Stimulated activated effector memory CD8-positive, alpha-beta T cell treated with anti-CD3 and anti-CD28 coated beads, Interleukin-12 subunit alpha, Interleukin-12 subunit beta, amount 100 ng/mL, for 72 hours (primary cell): Measurements from ENCODE around the gene KDM4B.

Source experiments
- ATAC-seq: fragments of 150-1000 bp; cut with Tn5 transposase; 2 replicates; pipeline ENCODE4 v1.10.0; 2021
- DNase-seq, 2 donors: peaks; one replicate each; pipeline ENCODE4 v3.0.0; 2021 to 2022; ENCODE audit warnings: low spot score in 2 of 2
- H3K27ac Mint-ChIP-seq: one replicate; pipeline ENCODE4 v1.8.0; 2022; ENCODE audit warnings: mild to moderate bottlenecking, mixed read lengths
- H3K36me3 Mint-ChIP-seq: one replicate; pipeline ENCODE4 v1.8.0; 2022; ENCODE audit warnings: mild to moderate bottlenecking, mixed read lengths
- H3K4me1 Mint-ChIP-seq: one replicate; pipeline ENCODE4 v1.8.0; 2022; ENCODE audit warnings: mixed read lengths
- H3K4me3 Mint-ChIP-seq: one replicate; pipeline ENCODE4 v1.8.0; 2022; ENCODE audit warnings: mild to moderate bottlenecking, mixed read lengths
- H3K9me3 Mint-ChIP-seq: one replicate; pipeline ENCODE4 v1.8.0; 2022; ENCODE audit warnings: mixed read lengths

Gene KDM4B

DNA sequence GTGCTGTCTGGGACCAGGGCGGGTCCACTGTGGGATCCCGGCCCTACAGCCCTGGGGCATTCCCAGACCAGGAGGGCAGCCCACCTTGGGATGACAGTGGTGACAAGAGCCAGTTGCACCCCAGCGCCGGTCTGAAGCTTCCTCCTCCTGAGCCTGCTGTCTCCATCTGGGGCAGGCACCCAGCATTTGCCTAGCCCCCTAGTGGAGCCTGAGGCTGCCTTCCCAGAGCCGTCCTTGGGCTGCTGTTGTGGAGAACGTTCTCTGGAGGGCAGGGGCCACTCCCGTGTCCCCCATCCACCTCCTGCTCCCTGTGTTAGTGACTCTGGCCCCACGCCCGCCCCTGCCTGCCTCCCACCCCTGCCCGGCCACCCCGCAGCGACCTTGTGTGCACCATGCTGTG, 148.5 kb downstream of the KDM4B start:
- Mint-ChIP-seq H3K36me3 (peaks cover 28% of the 10 kb centered on the region), H3K4me1 (peaks cover 20% of the 10 kb centered on the region), H3K4me3 (no peak overlapping the region), H3K9me3 (peaks cover 4% of the 10 kb centered on the region), H3K27ac (no peak overlapping the region)
- ATAC-seq, result no peak
- DNase-seq, result no peak

DNA sequence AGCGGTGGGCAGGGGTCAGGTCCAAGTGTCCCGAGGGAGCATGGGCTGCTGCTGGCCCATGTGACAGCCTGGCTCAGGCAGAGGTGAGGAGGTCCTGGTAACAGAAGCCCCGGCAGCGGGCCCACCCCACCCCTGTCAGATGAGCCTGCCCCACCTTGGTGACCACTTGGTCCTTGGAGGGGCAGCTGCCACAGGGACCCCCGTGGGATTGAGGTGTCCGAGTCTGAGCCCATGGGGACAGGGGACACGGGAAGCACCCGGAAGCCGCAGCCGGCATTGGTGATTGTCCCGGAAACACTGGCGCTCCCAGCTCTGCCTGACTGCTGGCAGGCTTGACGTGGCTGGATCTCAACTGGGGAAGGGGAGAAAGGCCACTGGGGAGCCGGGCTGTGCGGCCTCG, 149.1 kb downstream of the KDM4B start:
- Mint-ChIP-seq H3K4me1 (peaks cover 23% of the 10 kb centered on the region), H3K4me3 (no peak overlapping the region), H3K36me3 (peaks cover 29% of the 10 kb centered on the region), H3K27ac (peak overlapping the region; percentile 60), H3K9me3 (peaks cover 4% of the 10 kb centered on the region)
- ATAC-seq (no peak), DNase-seq (no peak)

DNA sequence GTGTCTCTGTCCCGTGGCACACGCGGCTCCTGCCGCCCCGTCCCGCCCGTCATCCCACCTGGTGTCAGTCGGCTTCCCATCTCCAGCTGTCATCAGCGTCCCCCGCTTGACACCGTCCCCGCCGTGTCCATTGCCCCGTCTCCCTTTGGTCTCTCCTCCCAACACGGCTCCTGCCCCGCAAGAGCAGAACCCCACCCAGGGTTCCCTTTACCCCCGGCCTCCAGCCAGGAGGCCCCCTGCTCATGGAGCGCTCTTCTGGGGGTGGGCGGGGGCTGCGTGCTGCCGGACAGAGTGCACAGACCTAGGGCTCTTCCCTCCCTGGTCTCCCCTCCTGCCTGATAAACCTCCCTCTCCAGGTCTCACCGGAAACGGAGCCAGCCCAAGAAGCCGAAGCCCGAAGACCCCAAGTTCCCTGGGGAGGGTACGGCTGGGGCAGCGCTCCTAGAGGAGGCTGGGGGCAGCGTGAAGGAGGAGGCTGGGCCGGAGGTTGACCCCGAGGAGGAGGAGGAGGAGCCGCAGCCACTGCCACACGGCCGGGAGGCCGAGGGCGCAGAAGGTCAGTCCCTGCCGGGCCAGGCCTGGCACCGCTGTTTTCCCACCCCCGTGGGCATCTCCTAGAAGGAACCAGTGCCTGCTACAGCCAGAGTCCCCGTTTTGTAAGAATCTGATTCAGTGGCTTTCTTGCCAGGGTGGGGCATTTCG, 150.5 kb downstream of the KDM4B start:
- Mint-ChIP-seq H3K36me3 (peaks cover 35% of the 10 kb centered on the region), H3K9me3 (peaks cover 4% of the 10 kb centered on the region), H3K27ac (no peak overlapping the region), H3K4me1 (peaks cover 23% of the 10 kb centered on the region), H3K4me3 (no peak overlapping the region)
- ATAC-seq (no peak), DNase-seq (no peak)

DNA sequence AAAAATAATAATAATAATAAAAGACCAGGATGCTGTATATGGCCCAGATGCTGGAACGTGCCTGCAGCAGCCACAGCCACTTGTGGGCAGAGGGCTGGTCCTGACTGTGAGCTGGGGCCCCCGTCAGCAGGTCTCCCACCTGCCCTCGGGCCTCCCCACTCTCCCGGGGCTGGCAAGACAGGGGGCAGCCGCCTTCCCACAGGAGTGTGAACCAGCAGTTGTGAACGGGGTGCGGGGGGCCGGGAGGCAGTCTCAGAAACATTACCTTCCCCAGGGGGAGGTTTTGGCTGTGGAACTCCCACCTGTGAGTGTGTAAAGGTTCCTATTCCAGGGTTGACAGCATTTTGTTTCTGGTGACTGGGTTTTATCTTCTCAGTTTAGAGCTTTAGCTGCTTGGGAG, 151.4 kb downstream of the KDM4B start:
- H3K27ac Mint-ChIP-seq, result no peak overlapping the region
- H3K36me3 Mint-ChIP-seq, result peaks cover 39% of the 10 kb centered on the region
- H3K9me3 Mint-ChIP-seq, result peaks cover 4% of the 10 kb centered on the region
- no peak for ATAC-seq
- DNase-seq, result no peak
- H3K4me3 Mint-ChIP-seq, result no peak overlapping the region
- H3K4me1 Mint-ChIP-seq, result peaks cover 23% of the 10 kb centered on the region

DNA sequence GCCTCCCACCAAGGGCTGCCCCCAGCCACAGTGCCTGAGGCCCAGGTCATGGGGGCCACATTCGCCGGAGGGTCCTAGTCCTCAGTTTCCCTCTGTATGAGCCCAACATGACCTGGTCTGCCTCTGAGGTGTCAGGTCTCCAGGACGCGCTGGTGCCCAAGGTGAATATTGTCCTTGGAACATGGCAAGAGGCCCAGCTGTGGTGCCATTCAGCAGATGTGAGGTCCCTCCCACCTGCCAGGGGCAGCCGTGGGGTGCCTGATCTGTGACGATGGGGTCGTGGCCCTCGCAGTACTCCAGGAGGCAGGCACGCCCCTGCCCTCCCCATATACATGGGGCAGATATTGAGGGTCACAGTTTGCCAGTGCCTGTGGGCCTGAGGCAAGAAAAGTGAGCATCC, 151.9 kb downstream of the KDM4B start:
- peaks cover 23% of the 10 kb centered on the region for H3K4me1 Mint-ChIP-seq
- peaks cover 35% of the 10 kb centered on the region for H3K36me3 Mint-ChIP-seq
- H3K9me3 Mint-ChIP-seq, result no peaks in the 10 kb centered on the region
- DNase-seq, result no peak
- H3K4me3 Mint-ChIP-seq, result no peak overlapping the region
- no peak for ATAC-seq
- no peak overlapping the region for H3K27ac Mint-ChIP-seq

DNA sequence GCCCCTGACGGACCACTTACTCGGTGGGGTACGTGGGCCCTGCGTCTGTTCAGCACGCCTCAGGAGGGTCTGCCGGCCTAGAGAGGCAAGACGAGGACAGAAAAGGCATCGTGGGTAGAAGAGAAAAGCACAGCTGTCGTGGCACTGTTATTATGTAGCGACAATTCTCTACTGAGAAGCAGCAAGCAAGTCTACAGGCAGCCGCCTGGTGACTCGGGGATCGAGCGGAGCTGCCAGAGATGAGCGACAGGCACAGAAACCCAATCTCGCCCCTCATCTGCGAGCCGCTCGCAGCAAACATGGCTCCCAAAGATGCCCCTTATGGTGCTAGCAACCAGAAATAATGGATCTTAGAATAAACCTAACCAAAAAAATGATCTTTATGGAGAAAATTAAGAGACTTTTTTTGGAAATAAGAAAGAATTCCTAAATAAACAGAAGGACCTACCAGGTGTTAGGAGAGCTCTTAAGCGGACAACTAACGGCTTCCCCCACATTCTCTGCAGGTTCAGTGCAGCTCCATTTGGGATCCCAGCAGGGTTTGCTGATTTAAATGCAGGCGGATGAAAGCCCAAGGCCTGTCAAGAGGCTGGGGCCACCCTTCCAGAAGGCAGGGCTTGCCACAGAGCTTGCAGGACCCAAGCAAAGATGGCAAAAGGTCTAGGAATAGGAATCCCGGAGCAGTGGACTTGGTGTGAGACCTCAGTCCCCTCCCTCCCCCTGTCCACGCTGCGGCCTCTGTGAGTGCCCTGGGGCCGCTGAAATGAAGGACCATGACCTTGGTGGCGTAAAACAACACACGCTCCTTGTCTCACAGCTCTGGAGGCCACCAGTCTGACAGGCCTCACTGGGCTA, 152.6 kb downstream of the KDM4B start:
- Mint-ChIP-seq H3K36me3 (peaks cover 32% of the 10 kb centered on the region), H3K27ac (peak overlapping the region; percentile 61), H3K4me3 (no peak overlapping the region), H3K4me1 (peaks cover 20% of the 10 kb centered on the region), H3K9me3 (no peaks in the 10 kb centered on the region)
- ATAC-seq, result no peak
- no peak for DNase-seq

DNA sequence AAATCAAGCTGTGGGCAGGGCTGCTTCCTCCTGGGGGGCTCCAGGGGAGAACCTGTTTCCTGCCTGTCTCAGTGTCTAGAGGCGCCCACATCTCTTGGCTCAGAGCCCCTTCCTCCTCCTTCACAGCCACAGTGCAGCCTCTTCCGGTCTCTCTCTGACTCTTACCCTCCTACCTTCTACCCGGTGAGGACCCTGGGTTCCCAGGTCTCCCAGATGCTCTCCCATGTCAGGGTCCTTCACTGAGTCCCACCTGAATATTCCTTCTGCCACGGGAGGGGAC, 153.1 kb downstream of the KDM4B start:
- DNase-seq (no peak), ATAC-seq (no peak)
- no peak overlapping the region for H3K4me3 Mint-ChIP-seq
- peak overlapping the region; percentile 61 for H3K27ac Mint-ChIP-seq
- peaks cover 17% of the 10 kb centered on the region for H3K4me1 Mint-ChIP-seq
- H3K36me3 Mint-ChIP-seq, result peaks cover 28% of the 10 kb centered on the region
- H3K9me3 Mint-ChIP-seq, result no peaks in the 10 kb centered on the region

DNA sequence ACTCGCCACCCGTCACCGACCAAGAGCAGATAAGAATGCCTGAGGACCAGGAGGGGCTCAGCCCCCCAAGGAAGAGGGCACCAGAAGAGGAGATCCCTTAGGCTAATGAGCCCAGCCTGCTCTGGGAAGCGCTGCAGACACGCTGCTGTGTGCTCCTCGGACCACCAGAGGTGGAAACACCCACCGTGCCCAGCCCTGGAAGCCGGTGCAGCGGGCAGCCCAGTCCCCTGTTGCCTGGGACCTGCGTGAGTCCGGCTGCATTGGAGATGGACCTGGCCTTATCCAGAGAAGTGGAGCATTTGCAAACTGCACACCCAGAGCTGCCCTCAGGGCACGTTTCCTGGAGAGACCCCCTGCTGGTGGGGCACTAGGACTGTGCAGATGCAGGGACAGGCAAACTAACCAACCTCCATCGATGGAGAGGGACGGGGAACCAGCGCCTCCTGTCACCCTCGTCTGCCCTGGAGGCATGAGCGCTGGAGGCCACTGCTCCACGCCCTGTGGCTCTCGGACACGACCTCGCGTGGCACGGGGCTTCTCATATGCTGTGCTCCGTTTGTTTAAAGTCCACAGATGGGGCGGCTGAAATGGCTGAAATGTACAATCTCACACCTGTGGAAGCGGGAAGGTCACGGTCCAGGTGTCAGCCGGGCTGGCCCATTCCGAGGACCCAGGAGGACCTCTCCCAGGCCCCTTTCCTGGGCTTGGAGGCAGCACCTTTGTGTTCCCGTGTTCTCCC, 153.9 kb downstream of the KDM4B start:
- peaks cover 17% of the 10 kb centered on the region for H3K4me1 Mint-ChIP-seq
- ATAC-seq, result no peak
- H3K9me3 Mint-ChIP-seq, result no peaks in the 10 kb centered on the region
- no peak for DNase-seq
- no peak overlapping the region for H3K27ac Mint-ChIP-seq
- peaks cover 28% of the 10 kb centered on the region for H3K36me3 Mint-ChIP-seq
- no peak overlapping the region for H3K4me3 Mint-ChIP-seq

DNA sequence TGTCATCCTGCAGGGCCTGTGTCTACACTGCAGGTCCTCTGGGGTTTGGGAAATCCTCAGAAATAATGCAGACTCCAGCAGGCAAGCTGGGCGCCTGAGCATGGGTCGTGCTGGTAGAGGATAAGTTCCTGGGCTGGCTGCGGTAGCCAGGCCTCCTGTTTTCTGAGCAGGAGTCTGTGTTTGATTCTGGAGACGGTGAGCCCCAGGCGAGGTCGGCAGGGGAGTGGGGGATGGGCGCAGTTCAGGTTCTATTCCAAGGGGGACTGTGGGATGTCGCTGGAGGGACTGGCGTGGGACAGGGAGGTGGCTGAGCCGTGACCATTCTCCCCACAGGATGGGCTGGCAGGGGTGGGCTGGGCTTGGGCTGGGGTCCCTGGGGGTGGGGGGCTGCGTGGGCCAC, 154.7 kb downstream of the KDM4B start:
- no peak overlapping the region for H3K4me3 Mint-ChIP-seq
- no peaks in the 10 kb centered on the region for H3K9me3 Mint-ChIP-seq
- ATAC-seq, result no peak
- no peak for DNase-seq
- peaks cover 17% of the 10 kb centered on the region for H3K4me1 Mint-ChIP-seq
- peak overlapping the region; percentile 65 for H3K27ac Mint-ChIP-seq
- peaks cover 32% of the 10 kb centered on the region for H3K36me3 Mint-ChIP-seq

DNA sequence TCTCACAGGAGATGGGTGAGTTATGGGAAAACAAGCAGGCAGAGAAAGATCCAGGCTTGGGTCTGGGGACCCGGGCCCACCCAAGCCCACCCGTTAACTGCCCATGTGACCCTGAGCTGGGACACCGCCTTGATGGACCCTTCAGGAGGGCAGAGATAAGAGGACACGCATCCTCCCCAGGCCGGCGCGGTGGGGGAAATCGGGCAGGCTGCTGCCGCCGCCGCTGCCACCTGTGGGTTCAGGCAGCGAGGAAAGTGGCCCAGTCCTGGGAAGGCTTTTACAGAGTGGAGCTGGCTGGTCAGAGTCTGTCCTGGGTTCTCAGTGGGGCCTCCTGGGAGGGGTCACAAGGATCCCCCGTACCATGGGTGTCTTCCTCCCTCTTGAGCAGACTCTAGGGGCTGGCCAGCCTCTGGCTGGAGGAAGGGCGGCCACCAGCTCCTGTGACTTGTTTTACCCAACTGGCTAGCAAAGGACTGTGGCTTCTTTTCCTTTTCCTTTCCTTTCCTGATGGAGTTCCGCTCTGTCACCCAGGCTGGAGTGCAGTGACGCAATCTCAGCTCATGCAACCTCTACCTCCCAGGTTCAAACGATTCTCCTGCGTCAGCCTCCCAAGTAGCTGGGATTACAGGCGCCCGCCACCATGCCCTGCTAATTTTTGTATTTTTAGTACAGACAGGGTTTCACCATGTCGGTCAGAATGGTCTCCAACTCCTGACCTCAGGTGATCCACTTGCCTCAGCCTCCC, 155.4 kb downstream of the KDM4B start:
- H3K4me3 Mint-ChIP-seq, result no peak overlapping the region

DNA sequence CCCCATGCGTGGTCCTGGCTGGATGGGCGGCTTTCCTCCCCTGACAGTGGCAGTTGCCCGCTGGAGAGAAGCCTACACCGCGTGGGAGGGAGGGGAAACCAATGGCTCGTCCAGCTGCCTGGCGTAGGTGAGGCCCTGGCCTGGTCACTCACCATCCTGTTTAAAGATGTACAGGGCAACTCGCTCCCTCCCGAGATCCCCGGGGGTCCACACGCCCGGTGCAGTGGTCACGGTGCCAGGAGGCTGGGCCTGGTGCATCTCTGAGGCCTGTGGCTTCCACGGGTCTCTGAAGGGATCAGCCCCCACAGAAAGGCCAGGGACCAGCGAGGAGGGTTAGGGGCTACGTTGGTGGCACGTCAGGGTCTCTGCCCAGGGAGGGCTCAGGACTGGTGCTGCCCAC, 156.5 kb downstream of the KDM4B start:
- H3K27ac Mint-ChIP-seq, result no peak overlapping the region
- H3K4me3 Mint-ChIP-seq, result no peak overlapping the region
- peaks cover 24% of the 10 kb centered on the region for H3K4me1 Mint-ChIP-seq

More for the DNA sequence above, 155.4 kb downstream of the KDM4B start:
- no peak overlapping the region for H3K27ac Mint-ChIP-seq
- DNase-seq, result no peak
- no peaks in the 10 kb centered on the region for H3K9me3 Mint-ChIP-seq
- H3K4me1 Mint-ChIP-seq, result peaks cover 17% of the 10 kb centered on the region
- H3K36me3 Mint-ChIP-seq, result peaks cover 35% of the 10 kb centered on the region
- ATAC-seq, result no peak

DNA sequence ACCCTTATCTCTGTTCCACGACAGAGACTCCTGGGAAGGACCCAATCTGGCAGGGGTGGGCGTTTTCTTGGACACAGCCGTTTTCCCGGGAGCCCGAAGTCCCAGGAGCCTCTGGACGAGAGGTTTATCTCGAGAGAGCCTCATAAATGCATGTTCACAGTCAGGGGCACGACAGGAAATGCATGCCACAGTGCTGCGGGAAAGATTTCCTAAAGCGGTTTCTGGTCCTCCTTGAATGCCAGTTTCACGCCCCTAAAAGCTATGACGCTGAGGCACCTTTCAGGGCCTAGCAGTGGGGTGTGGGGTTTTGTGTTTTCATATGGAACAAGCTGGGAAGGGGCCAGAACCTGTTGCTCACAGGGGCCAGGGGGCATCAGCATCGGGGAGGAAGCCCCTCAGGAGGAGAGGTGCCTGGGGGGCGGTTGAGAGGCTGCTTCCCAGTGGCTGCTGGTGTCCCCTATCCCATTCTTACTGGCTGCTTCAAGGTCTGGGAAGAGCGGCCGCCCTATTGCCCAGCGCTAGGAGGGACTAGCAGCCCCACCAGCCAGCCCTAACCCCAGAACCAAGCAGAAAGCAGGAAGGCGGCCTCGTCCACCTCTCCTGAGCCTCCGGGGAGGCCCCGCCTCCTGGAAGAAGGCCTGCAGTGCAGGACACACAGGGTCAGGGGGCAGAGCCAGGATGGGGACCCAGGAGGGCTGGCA, 157.0 kb downstream of the KDM4B start:
- Mint-ChIP-seq H3K4me3 (no peak overlapping the region), H3K9me3 (no peaks in the 10 kb centered on the region), H3K27ac (no peak overlapping the region), H3K4me1 (peaks cover 28% of the 10 kb centered on the region), H3K36me3 (peaks cover 42% of the 10 kb centered on the region)
- no peak for ATAC-seq
- DNase-seq, result no peak

More for the DNA sequence above, 156.5 kb downstream of the KDM4B start:
- H3K36me3 Mint-ChIP-seq, result peaks cover 38% of the 10 kb centered on the region
- no peak for ATAC-seq
- H3K9me3 Mint-ChIP-seq, result no peaks in the 10 kb centered on the region
- DNase-seq, result no peak

DNA sequence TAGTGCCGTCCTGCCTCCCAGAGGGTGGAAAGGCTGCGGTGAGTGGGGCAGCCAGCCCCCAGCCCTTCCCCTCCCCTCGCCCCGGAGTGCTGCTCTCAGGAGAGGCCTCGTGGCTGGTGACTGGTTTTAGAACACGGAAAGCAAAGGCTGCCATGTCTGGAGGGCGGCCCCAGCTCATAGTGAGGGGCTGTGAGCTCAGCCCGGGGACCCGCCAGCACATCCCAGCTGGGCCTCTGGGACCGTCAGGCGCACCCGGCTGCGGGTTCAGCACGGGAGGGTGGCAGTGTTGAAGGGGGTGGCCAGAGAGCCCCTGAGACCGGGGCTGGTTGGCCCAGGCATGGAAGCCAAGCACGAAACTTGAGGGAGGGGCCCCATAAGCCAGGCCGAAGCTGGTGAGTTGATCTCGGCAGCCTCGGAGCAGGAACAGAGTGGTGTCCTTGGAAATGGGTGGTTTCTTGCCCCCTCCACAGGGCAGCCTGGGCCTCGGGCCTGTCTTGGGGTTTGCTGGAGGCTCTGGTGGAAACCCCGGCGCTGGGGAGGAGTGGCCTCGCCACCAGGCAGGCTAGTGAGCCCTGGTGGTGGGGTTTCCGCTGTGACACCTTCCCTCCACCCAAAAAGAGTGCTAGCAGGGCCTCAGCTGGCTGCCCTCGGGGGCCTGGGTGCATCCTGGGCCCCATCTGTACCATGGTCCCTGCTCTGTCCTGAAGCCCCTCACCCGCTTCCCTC, 157.7 kb downstream of the KDM4B start:
- Mint-ChIP-seq H3K4me1 (peaks cover 24% of the 10 kb centered on the region), H3K9me3 (no peaks in the 10 kb centered on the region), H3K4me3 (no peak overlapping the region), H3K27ac (no peak overlapping the region), H3K36me3 (peaks cover 42% of the 10 kb centered on the region)
- ATAC-seq, result no peak
- no peak for DNase-seq

DNA sequence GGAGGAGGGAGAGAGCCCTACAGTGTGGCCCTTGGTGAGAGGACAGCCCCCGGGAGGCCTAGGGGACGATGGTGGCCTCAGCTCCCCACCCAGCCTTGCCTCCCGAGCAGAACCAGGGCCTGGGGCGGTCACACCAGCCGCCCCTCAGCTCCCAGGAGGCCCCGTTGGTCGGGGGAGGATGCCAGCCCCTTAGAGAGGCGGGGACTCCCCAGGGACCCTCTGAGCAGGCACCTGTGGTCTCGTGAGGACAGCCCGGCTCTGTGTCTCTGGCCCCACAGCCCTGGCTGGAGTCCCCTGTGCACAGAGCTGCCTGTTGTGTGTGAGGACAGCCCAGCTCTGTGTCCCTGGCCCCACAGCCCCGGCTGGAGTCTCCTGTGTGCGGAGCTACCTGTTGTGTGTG, 158.8 kb downstream of the KDM4B start:
- no peaks in the 10 kb centered on the region for H3K9me3 Mint-ChIP-seq
- H3K36me3 Mint-ChIP-seq, result peaks cover 38% of the 10 kb centered on the region
- peak; percentile 2 for ATAC-seq
- H3K4me1 Mint-ChIP-seq, result peaks cover 14% of the 10 kb centered on the region
- no peak overlapping the region for H3K4me3 Mint-ChIP-seq
- no peak overlapping the region for H3K27ac Mint-ChIP-seq
- DNase-seq, result no peak
